ENCODE results near the gene BEAN1.

BEAN1 gene

DNA sequence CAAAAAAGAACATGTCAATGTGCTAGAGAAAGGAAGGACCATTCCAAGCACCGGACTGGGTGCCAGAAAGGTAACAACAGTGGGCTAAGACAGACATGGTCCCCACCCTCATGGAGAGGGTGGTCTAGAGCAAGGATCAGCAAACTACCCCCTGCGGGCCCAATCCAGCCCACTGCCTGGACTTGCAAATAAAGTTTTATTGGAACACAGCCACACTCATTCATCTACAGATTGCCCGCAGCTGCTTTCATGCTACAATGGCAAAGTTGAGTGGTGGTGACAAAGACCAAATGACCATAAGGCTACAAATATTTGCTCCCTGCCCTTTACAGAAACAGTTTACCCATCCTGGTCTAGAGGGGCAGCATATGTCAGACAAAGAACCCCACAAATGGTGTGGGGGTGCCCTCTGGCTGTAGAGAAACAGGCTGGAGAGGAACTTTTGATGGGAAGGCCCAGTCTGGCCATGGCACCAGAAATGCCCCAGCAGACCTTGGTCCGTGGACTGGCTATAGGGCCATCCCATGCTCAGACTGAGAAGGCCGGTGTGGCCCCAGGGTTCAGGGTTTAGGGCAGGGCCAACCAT lies 45.4 kb upstream of the BEAN1 start:
- no peak for TF ChIP-seq MYC (IDR thresholded peaks at IDR 0.05; ENCODE audit: low read depth, low read length)
- TF ChIP-seq, protein P1, sequence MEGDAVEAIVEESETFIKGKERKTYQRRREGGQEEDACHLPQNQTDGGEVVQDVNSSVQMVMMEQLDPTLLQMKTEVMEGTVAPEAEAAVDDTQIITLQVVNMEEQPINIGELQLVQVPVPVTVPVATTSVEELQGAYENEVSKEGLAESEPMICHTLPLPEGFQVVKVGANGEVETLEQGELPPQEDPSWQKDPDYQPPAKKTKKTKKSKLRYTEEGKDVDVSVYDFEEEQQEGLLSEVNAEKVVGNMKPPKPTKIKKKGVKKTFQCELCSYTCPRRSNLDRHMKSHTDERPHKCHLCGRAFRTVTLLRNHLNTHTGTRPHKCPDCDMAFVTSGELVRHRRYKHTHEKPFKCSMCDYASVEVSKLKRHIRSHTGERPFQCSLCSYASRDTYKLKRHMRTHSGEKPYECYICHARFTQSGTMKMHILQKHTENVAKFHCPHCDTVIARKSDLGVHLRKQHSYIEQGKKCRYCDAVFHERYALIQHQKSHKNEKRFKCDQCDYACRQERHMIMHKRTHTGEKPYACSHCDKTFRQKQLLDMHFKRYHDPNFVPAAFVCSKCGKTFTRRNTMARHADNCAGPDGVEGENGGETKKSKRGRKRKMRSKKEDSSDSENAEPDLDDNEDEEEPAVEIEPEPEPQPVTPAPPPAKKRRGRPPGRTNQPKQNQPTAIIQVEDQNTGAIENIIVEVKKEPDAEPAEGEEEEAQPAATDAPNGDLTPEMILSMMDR (IDR thresholded peaks at IDR 0.05; ENCODE audit: low read depth, low read length) = no peak
- TF ChIP-seq, protein P2, sequence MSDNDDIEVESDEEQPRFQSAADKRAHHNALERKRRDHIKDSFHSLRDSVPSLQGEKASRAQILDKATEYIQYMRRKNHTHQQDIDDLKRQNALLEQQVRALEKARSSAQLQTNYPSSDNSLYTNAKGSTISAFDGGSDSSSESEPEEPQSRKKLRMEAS (IDR thresholded peaks at IDR 0.05; ENCODE audit: low read depth, low read length) = no peak
- H3K4me3 ChIP-seq (ENCODE audit: low read depth, low read length) = no peak overlapping the region
- DNase-seq (ENCODE audit: low read depth) = no peak

DNA sequence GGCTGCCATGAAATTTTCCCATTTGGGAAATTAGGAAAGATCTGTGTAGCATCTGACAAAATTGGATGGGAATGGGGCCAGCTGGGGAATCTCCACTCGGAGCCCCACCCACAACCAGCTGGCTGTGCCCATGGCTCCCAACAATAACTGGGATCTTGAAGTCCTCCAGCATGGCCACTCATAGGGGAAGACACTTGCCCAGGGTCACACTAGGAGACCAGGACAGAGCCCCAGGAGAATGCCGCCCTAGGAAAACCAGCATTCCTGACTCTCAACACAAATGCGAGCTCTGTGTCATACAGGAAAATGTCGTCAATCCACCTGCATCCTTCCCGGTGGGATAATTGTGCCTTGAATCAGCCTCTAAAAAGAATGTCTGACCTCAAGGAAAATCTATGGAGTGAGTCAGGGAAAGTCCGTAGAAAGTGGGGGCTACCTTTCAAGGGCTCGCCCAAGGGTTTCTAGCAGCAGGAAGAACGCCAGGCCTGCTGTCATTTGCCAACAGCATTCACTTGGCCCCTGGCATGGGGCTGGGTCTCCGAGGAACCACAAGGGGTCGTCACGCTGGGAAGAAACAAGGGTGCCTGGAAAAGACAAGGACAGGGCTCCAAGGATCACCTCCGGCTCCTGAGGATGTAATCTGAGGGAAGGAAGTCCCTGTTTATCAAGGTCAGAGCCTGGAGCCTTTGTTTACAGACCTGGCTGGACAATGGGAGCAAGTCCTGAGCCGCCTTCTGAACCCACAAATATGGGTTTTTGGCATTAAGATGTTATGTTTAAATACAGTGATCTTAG lies 44.7 kb upstream of the BEAN1 start:
- no peak for DNase-seq (ENCODE audit: low read depth)
- TF ChIP-seq MYC (IDR thresholded peaks at IDR 0.05; ENCODE audit: low read depth, low read length) = no peak
- TF ChIP-seq, protein P1 (IDR thresholded peaks at IDR 0.05; ENCODE audit: low read depth, low read length) = no peak
- no peak for TF ChIP-seq POLR2A (IDR thresholded peaks at IDR 0.05; ENCODE audit: extremely low read depth, insufficient read length)
- TF ChIP-seq, protein P2 (IDR thresholded peaks at IDR 0.05; ENCODE audit: low read depth, low read length) = no peak
- no peak overlapping the region for H3K4me3 ChIP-seq (ENCODE audit: low read depth, low read length)

DNA sequence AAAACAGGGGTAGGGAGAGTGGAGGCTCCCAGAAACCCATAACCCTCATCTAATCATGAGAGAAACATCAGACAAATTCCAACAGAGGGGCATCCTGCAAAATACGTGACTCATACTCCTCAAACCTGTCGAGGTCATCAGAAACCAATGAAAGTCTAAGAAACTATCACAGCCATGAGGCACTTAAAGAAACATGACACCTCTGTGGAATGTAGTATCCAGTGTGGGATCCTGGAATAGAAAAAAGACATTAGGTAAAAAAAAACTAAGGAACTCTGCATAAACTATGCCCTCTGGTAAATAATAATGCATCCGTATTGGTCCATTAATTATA lies 44.2 kb upstream of the BEAN1 start:
- H3K4me3 ChIP-seq (ENCODE audit: low read depth, low read length) = no peak overlapping the region
- DNase-seq (ENCODE audit: low read depth) = no peak
- TF ChIP-seq, protein P1 (IDR thresholded peaks at IDR 0.05; ENCODE audit: low read depth, low read length) = no peak

DNA sequence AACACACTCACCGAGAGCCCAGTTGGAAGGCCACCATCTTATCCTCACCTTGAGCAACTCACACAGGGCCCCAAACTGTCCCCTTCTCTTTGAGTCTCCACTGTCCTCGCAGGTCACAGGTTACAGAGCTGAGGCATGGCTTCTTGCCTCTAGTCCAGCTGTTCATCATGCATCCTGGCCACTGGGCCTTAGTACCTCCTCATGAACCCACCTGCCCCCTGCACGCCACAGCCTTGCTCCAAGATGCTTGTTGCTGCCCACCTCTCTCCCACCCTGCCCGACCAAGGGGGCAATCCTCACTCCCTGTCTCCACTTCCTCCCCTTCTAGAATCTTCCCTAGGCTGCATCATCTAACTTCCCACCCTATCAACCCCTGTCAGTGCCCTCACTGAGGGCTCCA lies 43.5 kb upstream of the BEAN1 start:
- H3K4me3 ChIP-seq (ENCODE audit: low read depth, low read length) = no peak overlapping the region
- no peak for DNase-seq (ENCODE audit: low read depth)
- TF ChIP-seq, protein P2 (IDR thresholded peaks at IDR 0.05; ENCODE audit: low read depth, low read length) = no peak
- no peak for TF ChIP-seq MYC (IDR thresholded peaks at IDR 0.05; ENCODE audit: low read depth, low read length)
- no peak for TF ChIP-seq POLR2A (IDR thresholded peaks at IDR 0.05; ENCODE audit: extremely low read depth, insufficient read length)
- TF ChIP-seq, protein P1 (IDR thresholded peaks at IDR 0.05; ENCODE audit: low read depth, low read length) = no peak

DNA sequence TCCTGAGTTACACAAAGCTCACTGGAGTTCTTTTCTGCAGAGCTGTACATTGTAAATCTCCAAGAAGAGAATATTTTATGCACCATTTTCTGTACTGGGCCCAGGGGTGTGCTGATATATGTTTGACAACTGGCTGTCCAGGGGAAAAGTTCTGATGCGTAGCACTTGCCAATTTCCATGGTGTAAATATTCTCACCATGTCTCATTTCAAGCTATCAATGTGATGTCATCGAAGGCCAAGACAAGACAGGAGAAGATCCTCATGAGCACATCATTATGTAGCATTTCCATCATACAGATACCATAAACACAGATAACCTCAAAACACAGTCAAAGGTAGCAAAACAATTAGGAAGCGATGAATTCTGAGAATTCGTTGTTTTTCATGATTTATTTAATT lies 41.7 kb upstream of the BEAN1 start:
- TF ChIP-seq, protein P1 (IDR thresholded peaks at IDR 0.05; ENCODE audit: low read depth, low read length) = no peak
- TF ChIP-seq, protein P2 (IDR thresholded peaks at IDR 0.05; ENCODE audit: low read depth, low read length) = no peak
- TF ChIP-seq MYC (IDR thresholded peaks at IDR 0.05; ENCODE audit: low read depth, low read length) (no peak), POLR2A (IDR thresholded peaks at IDR 0.05; ENCODE audit: extremely low read depth, insufficient read length) (no peak)
- no peak overlapping the region for H3K4me3 ChIP-seq (ENCODE audit: low read depth, low read length)
- no peak for DNase-seq (ENCODE audit: low read depth)

Measured in NB4 (cell line).